Chondrocyte (in vitro differentiated cells): ENCODE measurements around the gene TRDMT1. TPM values are rescaled to one million over a fixed set of nuclear protein-coding genes. Genes with fewer than 3 reads are reported as not detected.

Experiments
- DNase-seq: peaks from one replicate; pipeline ENCODE4 v3.0.0; 2021; ENCODE audit warnings: mixed read lengths, low spot score
- H3K27ac Mint-ChIP-seq: one replicate; pipeline ENCODE4 v1.8.0; 2021; ENCODE audit warnings: mild to moderate bottlenecking, moderate library complexity, mixed read lengths; ENCODE audit not compliant: unreplicated experiment
- H3K27me3 Mint-ChIP-seq: 2 replicates; pipeline ENCODE4 v1.8.0; 2021; ENCODE audit warnings: low read depth, mixed read lengths
- H3K36me3 Mint-ChIP-seq: 2 replicates; pipeline ENCODE4 v1.8.0; 2021; ENCODE audit warnings: low read depth, mixed read lengths
- H3K4me1 Mint-ChIP-seq: 2 replicates; pipeline ENCODE4 v1.8.0; 2021; ENCODE audit warnings: low read depth, mild to moderate bottlenecking, mixed read lengths
- H3K4me3 Mint-ChIP-seq: one replicate; pipeline ENCODE4 v1.8.0; 2021; ENCODE audit warnings: mild to moderate bottlenecking, moderate library complexity, mixed read lengths; ENCODE audit not compliant: unreplicated experiment
- H3K9me3 Mint-ChIP-seq: 2 replicates; pipeline ENCODE4 v1.8.0; 2021; ENCODE audit warnings: low read depth, mixed read lengths
- total RNA-seq: library from RNA; stranded (reverse); gene quantifications from 3 replicates; pipeline ENCODE4 v1.2.1, GENCODE V29; 2021
- TF ChIP-seq, protein P1 (sequence below): fragments of 200-600 bp; sonication (generic); IDR thresholded peaks from 2 replicates; pipeline ENCODE4 v1.5.0; 2021; ENCODE audit warnings: antibody characterized with exemption, mild to moderate bottlenecking, moderate library complexity

TRDMT1 gene
- total RNA-seq, 1 donor from 2014 or later = 4.7 TPM

DNA sequence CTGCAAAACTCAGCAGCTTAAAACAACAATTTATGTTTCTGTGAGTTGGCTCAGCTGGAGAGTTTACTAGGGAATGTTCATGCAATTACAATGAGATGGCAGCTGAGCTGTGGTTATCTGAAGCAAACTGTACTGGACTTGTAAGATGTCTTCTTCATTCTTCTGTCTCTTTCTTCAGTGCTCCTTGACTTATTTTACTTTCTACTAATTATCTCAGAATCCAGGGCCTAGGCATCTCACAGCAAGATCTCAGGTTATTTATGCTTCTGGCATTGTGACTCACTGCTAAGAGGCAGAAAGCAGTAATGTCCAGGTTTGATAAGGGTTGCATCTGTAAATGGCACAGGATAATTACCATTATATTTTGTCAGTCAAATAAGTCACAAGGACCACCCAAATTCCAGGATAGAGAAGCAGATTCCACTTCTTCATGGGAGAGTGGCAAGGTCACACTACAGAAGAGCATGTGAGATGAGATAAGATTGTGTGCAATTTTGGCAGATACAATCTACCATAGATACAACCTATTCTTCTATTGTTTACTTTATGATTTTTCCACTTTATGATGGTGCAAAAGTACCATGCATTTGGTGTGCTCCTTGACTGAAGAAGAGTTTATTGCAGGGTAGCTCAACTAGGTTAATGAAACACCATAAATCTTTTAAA is 43.4 kb upstream of the TRDMT1 start:
- Mint-ChIP-seq H3K9me3 (peaks cover 9% of the 10 kb centered on the region), H3K36me3 (no peaks in the 10 kb centered on the region), H3K27ac (peak overlapping the region; percentile 3), H3K27me3 (no peaks in the 10 kb centered on the region), H3K4me1 (peaks cover 9% of the 10 kb centered on the region), H3K4me3 (no peak overlapping the region)
- TF ChIP-seq, protein P1, sequence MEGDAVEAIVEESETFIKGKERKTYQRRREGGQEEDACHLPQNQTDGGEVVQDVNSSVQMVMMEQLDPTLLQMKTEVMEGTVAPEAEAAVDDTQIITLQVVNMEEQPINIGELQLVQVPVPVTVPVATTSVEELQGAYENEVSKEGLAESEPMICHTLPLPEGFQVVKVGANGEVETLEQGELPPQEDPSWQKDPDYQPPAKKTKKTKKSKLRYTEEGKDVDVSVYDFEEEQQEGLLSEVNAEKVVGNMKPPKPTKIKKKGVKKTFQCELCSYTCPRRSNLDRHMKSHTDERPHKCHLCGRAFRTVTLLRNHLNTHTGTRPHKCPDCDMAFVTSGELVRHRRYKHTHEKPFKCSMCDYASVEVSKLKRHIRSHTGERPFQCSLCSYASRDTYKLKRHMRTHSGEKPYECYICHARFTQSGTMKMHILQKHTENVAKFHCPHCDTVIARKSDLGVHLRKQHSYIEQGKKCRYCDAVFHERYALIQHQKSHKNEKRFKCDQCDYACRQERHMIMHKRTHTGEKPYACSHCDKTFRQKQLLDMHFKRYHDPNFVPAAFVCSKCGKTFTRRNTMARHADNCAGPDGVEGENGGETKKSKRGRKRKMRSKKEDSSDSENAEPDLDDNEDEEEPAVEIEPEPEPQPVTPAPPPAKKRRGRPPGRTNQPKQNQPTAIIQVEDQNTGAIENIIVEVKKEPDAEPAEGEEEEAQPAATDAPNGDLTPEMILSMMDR = no peak
- DNase-seq = no peak

DNA sequence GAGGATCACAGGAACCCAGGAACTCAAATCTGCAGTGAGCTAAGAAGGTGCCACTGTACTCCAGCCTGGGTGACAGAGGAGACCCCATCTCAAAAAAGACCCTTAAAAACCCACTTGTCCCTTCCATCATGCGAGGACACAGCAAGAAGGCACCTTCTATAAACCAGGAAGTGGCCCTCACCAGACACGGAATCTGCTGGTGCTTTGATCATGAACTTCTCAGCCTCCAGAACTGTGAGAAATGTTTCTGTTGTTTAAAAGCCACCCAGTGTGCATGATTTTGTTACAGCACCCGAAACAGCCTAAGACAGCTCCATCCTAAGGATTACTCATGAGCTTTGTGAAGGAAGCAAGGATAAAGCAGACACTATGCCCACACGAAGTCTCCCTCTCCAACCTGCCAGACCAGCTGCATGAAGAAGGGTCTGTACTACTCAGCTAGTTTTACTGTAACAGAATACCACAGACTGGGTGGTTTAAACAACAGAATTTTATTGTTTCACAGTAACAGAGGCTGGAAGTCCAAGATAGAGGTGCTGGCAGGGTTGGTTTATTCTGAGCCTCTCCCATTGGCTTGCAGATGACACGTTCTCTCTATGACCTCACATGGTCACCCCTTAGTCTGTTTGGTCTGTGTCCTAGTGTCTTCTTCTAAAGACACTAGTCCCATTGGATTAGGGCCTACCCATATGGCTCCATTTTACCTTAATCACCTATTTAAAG is 40.3 kb upstream of the TRDMT1 start:
- Mint-ChIP-seq H3K27ac (no peak overlapping the region), H3K4me1 (peaks cover 29% of the 10 kb centered on the region), H3K36me3 (peaks cover 5% of the 10 kb centered on the region), H3K9me3 (peaks cover 9% of the 10 kb centered on the region), H3K4me3 (no peak overlapping the region), H3K27me3 (no peaks in the 10 kb centered on the region)
- DNase-seq = no peak
- TF ChIP-seq, protein P1 = no peak

DNA sequence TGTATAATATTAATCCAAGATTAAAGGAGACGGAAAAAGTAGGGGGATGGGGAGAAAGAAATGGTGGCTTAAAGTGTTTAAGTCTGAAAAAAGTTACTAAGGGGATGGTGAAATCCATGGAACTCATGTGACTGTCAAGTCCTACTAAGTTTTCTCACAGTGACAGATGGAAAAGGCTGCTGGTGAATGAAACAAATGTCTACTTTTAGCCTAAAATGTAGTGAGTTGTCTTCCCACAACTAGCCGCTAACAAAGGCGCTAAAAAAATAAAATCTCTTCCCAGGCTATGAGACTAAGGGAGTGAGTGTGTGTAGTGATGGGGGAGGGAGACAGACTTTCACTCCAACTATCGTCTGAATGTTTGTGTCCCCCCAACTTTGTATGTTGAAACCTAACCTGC is 39.1 kb upstream of the TRDMT1 start:
- Mint-ChIP-seq H3K9me3 (peaks cover 9% of the 10 kb centered on the region), H3K27ac (peak overlapping the region; percentile 46), H3K36me3 (peaks cover 14% of the 10 kb centered on the region), H3K27me3 (no peaks in the 10 kb centered on the region), H3K4me1 (peaks cover 40% of the 10 kb centered on the region), H3K4me3 (no peak overlapping the region)
- TF ChIP-seq, protein P1 = no peak
- no peak for DNase-seq

DNA sequence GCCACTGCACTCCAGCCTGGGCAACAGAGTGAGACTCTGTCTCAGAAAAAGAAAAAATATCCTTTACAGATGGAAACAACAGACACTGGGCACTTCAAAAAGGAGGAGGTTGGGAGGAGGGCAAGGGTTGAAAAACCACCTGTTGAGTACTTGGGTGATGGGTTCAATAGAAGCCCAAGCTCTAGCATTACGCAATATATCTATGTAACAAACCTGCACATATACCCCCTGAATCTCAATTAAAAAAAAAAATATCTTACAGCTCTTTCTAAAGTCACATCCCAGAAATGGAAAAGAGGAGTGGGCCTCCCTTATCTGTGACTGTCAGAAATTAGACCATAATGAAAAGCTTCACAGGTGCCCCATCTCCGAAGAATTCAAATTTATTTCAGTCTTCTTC is 38.6 kb upstream of the TRDMT1 start:
- peaks cover 46% of the 10 kb centered on the region for H3K4me1 Mint-ChIP-seq
- H3K36me3 Mint-ChIP-seq = peaks cover 17% of the 10 kb centered on the region
- peak overlapping the region; percentile 92 for H3K27ac Mint-ChIP-seq
- H3K4me3 Mint-ChIP-seq = no peak overlapping the region
- H3K9me3 Mint-ChIP-seq = peaks cover 9% of the 10 kb centered on the region
- DNase-seq = no peak
- H3K27me3 Mint-ChIP-seq = no peaks in the 10 kb centered on the region
- TF ChIP-seq, protein P1 = no peak

DNA sequence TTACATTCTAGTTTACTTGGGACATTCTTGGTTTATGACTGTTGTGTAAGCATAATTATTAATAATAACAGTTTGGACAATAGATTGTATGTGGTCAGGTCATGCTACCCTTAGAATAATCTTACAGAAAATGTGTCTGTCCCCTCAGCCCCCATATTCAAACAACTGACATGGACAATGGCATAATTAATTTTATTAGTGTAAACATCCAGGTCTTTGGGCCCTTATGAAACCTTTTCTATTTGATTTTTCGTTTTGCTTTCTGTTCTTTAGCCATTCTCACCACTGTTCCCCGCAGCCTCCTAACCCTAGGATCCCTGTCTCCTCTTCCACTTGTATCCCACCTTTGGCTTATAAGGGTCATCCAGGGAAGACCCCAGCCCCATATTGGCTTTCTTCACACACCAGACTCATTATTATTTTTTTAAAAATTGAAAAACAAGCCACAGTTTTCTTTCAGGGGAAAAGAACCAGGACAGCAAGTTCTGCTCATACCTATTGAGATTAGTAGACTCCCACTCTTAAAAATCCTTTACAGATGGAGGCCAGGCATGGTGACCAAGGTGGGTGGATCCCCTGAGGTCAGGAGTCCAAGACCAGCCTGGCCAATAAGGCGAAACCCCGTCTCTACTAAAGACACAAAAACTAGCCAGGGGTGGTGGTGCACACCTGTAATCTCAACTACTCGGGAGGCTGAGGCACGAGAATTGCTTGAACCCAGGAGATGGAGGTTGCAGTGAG is 38.0 kb upstream of the TRDMT1 start:
- Mint-ChIP-seq H3K27ac (peak overlapping the region; percentile 92), H3K36me3 (peaks cover 22% of the 10 kb centered on the region), H3K9me3 (peaks cover 9% of the 10 kb centered on the region), H3K27me3 (no peaks in the 10 kb centered on the region), H3K4me3 (no peak overlapping the region), H3K4me1 (peaks cover 47% of the 10 kb centered on the region)
- TF ChIP-seq, protein P1 = no peak
- no peak for DNase-seq
